ENCODE data around the gene CWC27. TPM values are rescaled to one million over a fixed set of nuclear protein-coding genes. Genes with fewer than 3 reads are reported as not detected.
"Not testable (repeated sequence)": the region's sequence is repeated elsewhere in the genome, so short reads cannot be mapped to it uniquely, and the experiment has no call there.

CWC27 gene
- total RNA-seq, 1 donor from 2014 or later, result 28.9 TPM

- Mint-ChIP-seq H3K4me3 (no peak overlapping the region), H3K4me1 (no peaks in the 10 kb centered on the region), H3K9me3 (no peaks in the 10 kb centered on the region), H3K27ac (no peak overlapping the region), H3K27me3 (no peaks in the 10 kb centered on the region), H3K36me3 (ENCODE audit: low read depth) (peaks cover 23% of the 10 kb centered on the region)
- ChIA-PET CTCF (no interaction called here), POLR2A (no interaction called here)
- intact Hi-C loops (cut with micrococcal nuclease), result no loop called here
- ATAC-seq (ENCODE audit: low read depth) (no peak), DNase-seq (no peak)
- TF ChIP-seq CTCF (IDR thresholded peaks at IDR 0.05), result no peak
These were observed 38.8 kb downstream of the CWC27 start for GRCh38 chr5:64807520-64807919.

GRCh38 chr5:64811050-64811640 is 42.4 kb downstream of the CWC27 start:
- DNase-seq, result no peak
- no peaks in the 10 kb centered on the region for H3K27me3 Mint-ChIP-seq
- H3K4me1 Mint-ChIP-seq, result no peaks in the 10 kb centered on the region
- no peak for ATAC-seq (ENCODE audit: low read depth)
- no peak for TF ChIP-seq CTCF (IDR thresholded peaks at IDR 0.05)
- no peaks in the 10 kb centered on the region for H3K9me3 Mint-ChIP-seq
- ChIA-PET POLR2A (interaction anchor here (1.1 kb wide), 1 partner anchor 672 kb away, joined by 7 read pairs; no protein-coding TSS in a partner anchor), CTCF (interaction anchor here (0.6 to 5.9 kb wide), 6 partner anchors 26 to 752 kb away, joined by 3 to 90 read pairs (median 4); partner anchors contain the start of genes ADAMTS6, CENPK and PPWD1)
- H3K36me3 Mint-ChIP-seq (ENCODE audit: low read depth), result peaks cover 29% of the 10 kb centered on the region
- H3K27ac Mint-ChIP-seq, result no peak overlapping the region
- H3K4me3 Mint-ChIP-seq, result no peak overlapping the region
- intact Hi-C loops (cut with micrococcal nuclease), result loop anchor here (1.0 to 5.0 kb wide), 4 partner anchors 291 to 776 kb away; partner anchors contain the start of genes CENPK and PPWD1

DNA sequence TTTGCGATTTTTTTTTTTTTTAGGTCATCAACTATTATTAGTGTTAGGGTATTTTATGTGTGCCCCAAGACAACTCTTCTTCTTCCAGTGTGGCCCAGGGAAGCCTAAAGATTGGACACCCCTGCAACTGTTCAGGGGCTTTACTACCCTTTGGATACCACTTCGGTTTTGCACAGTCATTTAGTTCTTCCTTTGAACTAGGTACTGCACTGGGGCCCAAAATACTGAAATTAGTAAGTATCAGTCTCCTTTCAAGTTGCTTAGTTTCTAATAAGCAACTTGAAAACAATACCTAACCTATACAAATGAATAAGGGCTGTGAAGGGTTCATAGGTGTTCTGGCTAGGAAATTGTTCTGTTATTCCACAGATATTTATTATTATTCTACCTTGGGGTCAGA is 45.3 kb downstream of the CWC27 start:
- POLR2A ChIA-PET, result no interaction called here
- CTCF ChIA-PET, result interaction anchor here (1.6 kb wide), 1 partner anchor 669 kb away, joined by 5 read pairs; no protein-coding TSS in a partner anchor
- ATAC-seq (ENCODE audit: low read depth) (no peak), DNase-seq (no peak)
- no peaks in the 10 kb centered on the region for H3K4me1 Mint-ChIP-seq
- H3K36me3 Mint-ChIP-seq (ENCODE audit: low read depth), result peaks cover 19% of the 10 kb centered on the region
- intact Hi-C loops (cut with micrococcal nuclease), result loop anchor here (5.0 kb wide), 2 partner anchors 288 to 773 kb away; no protein-coding TSS in a partner anchor
- no peak overlapping the region for H3K4me3 Mint-ChIP-seq
- no peaks in the 10 kb centered on the region for H3K9me3 Mint-ChIP-seq
- H3K27ac Mint-ChIP-seq, result no peak overlapping the region
- no peaks in the 10 kb centered on the region for H3K27me3 Mint-ChIP-seq
- no peak for TF ChIP-seq CTCF (IDR thresholded peaks at IDR 0.05)

DNA sequence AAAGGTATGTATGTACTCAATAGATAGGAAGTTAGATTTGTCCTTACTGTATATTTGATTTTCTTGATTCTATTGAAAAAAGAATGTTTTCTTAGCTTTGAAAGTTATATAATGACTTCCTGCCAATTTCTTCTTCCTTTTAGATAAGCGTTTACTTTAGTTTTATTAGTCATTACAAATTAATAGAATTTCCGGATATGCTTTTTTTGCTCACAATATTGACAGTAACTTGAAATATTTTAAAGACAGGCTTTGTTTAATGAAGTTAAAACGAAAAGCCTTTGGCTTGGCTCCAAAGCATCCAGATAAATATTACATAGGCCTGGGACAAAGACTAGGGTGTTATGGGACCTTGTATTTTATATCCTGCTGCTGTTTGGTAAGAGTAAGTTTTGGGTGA is 49.5 kb downstream of the CWC27 start:
- Mint-ChIP-seq H3K4me1 (peaks cover 21% of the 10 kb centered on the region), H3K4me3 (no peak overlapping the region), H3K27me3 (no peaks in the 10 kb centered on the region), H3K36me3 (ENCODE audit: low read depth) (peaks cover 23% of the 10 kb centered on the region), H3K9me3 (no peaks in the 10 kb centered on the region), H3K27ac (no peak overlapping the region)
- no peak for ATAC-seq (ENCODE audit: low read depth)
- TF ChIP-seq CTCF (IDR thresholded peaks at IDR 0.05), result no peak
- CTCF ChIA-PET, result no interaction called here
- POLR2A ChIA-PET, result no interaction called here
- no peak for DNase-seq
- intact Hi-C loops (cut with micrococcal nuclease), result no loop called here

DNA sequence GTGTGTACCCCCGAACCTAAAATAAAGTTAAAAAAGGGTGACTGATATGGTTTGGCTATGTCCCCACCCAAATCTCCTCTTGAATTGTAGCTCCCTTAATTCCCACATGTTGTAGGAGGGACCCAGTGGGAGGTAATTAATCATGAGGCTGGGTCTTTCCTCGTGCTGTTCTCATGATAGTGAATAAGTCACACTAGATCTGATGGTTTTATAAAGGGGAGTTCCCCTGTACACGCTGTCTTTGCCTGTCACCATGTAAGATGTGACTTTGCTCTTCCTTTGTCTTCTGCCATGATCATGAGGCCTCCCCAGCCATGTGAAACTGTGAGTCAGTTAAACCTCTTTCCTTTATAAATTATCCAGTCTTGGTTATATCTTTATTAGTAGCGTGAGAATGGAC is 50.6 kb downstream of the CWC27 start:
- POLR2A ChIA-PET; CTCF ChIA-PET; H3K27me3 Mint-ChIP-seq; ATAC-seq (ENCODE audit: low read depth); intact Hi-C loops (cut with micrococcal nuclease); H3K4me3 Mint-ChIP-seq; DNase-seq; H3K9me3 Mint-ChIP-seq; H3K27ac Mint-ChIP-seq: not testable (repeated sequence)
- Mint-ChIP-seq H3K4me1 (peaks cover 21% of the 10 kb centered on the region), H3K36me3 (ENCODE audit: low read depth) (peaks cover 23% of the 10 kb centered on the region)

Measured in activated B cell treated with CpG ODN at 0.5 μM for 24 hours (primary cell).